Measurements from ENCODE around the gene MCTP1.
"Not testable (repeated sequence)": the region's sequence is repeated elsewhere in the genome, so short reads cannot be mapped to it uniquely, and the experiment has no call there.

MCTP1 gene

DNA sequence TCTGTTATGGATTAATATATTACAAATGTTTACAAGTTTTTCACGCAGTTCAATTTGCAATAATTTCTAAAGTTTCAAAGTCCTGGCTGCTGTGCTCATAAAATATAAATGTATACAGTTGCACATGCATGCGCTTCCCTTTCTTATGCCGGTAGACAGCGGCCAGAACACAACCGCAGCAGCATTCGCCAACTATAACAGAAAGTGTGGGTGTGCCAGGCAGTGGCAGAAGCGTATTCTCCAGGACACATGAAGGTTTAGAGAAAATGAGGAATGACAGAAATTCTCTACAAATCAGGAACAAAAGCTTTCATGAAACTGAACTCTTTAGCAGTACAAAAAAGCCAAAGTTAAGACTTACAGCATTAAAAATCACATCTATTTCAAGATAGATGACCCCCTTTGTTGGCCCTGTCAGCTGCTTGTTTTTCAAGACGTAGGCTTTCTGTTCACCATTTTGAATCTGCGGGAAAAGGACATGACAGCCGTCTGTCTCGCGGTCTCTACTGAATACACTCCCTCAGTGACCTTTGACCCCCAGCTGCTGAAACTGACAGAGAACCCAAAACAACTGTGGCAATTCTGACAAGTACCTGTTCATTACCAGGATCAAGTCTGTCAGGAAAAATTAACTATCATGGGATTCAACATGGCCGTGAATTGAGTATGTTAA is 414.2 kb downstream of the MCTP1 start:
- no peak for DNase-seq (ENCODE audit: low spot score)

GRCh38 chr5:94869921-94870320 is 415.0 kb downstream of the MCTP1 start:
- DNase-seq (ENCODE audit: low spot score): no peak

- no peak for DNase-seq (ENCODE audit: low spot score)
These were observed 420.9 kb downstream of the MCTP1 start for GRCh38 chr5:94863951-94864350.

DNA sequence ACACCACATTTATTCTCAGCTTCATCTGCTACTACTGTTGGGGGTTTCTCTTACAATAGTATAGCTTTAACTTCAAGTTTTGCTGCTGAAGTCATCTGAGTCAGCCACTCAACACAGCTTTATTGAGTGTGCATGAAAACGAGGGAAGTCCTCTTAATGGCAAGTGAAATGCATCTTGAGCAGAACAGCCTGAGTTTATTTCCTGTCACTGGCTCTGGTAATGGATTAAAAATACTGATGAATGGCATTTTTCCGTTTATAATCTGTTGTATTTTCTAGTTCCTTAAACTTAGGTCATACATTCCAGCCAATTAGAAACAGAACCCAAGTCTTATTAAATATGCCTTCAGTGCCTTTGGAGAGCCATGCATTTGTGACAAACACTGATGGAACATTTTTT is 427.8 kb downstream of the MCTP1 start:
- DNase-seq (ENCODE audit: low spot score): no peak

GRCh38 chr5:94856257-94856800 is 428.6 kb downstream of the MCTP1 start:
- no peak for DNase-seq (ENCODE audit: low spot score)

GRCh38 chr5:94855543-94855942 is 429.4 kb downstream of the MCTP1 start:
- DNase-seq (ENCODE audit: low spot score): no peak

DNA sequence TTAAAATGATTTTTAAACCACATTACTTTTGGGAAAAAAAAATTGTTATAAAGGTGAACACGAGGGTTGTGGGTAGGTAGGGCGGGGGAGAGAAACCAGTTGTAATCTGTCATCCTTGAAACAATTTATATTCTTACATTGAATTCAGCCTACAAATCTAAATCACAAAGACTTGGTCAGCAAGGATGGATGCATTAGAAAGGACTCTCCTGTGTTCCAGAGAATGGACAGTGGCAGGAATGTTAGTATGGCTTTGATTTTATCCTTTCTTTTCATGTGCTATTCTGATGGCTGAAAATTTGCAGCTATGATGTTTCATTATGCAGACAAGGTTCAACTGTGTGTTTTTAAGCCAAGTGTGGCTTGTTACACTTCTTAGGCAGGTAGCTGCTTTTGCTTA is 431.8 kb downstream of the MCTP1 start:
- no peak for DNase-seq (ENCODE audit: low spot score)

GRCh38 chr5:94850960-94851359 is 433.9 kb downstream of the MCTP1 start:
- DNase-seq (ENCODE audit: low spot score): no peak

- peak; percentile 45 for DNase-seq (ENCODE audit: low spot score)
These were observed 434.8 kb downstream of the MCTP1 start for GRCh38 chr5:94849821-94850736.

- DNase-seq (ENCODE audit: low spot score): no peak
These were observed 435.6 kb downstream of the MCTP1 start for GRCh38 chr5:94849324-94849723.

DNA sequence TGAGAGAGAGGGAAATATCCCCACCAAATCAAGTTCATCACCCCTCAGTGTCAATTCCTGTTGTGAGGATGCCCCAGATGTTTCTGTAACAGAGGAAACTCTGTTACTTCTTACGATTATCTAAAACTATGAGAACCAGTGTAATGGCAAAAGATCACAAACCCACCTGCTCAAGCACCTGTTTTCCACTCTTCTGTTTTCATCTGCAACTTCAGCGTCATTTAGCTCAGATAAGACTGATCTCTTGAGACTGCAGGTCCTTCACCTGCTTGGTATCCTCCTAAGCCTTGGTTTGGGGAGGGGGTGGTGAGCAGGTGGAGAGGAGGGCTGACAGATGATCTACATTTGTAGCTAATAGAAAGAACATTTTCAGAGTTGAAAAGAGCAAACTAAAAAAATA is 437.2 kb downstream of the MCTP1 start:
- no peak for DNase-seq (ENCODE audit: low spot score)

- no peak for DNase-seq (ENCODE audit: low spot score)
These were observed 437.9 kb downstream of the MCTP1 start for GRCh38 chr5:94847019-94847418.

- DNase-seq (ENCODE audit: low spot score): not testable (repeated sequence)
These were observed 439.2 kb downstream of the MCTP1 start for GRCh38 chr5:94845696-94846095.

DNA sequence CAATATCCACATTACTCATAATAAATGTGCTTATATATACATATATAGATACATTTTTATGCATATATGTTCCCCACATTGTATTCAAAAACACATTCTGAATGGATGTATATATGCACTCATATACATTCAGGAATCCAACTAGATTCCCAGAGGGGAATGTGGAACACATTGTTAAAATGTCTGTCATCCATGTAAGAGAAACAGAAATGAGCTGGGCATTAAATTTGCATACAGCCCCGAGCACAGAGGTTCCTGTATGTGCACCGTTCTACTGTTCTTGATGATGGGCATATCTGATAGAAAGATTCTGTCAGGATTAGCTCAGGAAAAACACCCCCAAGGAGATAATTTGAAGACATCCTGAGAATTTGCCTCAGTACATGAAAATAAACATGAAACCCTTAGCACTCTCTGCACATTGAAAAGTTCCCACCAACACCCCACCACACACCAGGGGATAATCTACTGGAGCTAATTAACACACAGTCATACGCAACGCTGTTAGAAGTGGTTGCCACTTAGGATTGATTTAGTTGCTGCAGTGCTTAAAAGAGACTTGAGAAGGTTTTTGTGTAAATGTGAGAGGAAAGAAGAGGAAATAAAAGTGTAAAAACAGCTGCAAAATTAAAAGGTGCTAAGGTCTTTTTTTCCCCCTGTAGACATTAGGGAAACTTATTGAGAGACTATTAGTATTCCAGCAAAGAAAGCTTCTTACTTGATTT is 443.1 kb downstream of the MCTP1 start:
- DNase-seq (ENCODE audit: low spot score): no peak

DNA sequence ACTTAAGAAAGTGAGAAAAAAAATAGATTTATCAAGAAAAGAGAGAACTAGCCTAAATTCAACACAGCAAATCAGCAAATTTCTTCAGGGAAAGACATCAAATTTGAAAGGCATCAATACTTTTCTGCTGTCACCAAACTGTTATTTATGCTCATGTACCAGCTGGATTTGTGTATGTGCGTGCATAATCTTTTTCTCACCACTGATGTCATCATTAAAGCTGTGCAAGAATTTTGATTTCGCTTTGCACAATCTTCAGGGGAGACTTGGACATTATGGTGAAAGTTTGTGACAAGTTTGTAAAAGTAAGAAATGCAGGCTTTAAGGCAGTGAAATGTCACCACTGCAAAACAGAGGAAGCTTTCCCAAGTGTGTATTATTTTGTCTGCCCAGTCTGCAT is 451.0 kb downstream of the MCTP1 start:
- DNase-seq (ENCODE audit: low spot score): no peak

DNA sequence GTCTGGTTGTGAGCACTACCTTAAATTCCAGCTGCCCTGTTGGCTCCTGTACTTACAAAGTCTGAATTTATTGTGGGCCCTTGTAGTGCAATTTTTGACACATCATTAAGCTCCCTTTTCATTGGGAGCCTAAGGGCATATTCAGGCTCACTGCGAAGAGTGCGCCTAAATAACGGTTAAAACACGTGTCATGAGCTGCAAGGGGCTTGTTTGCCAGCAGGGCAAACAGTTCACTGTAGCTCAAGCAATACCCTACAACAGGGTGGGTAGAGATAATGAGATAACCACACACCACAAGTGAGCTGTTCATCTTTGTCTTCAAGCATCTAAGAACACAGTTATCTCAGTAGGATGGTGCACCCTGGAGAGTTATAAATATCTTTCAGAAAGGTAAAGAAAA is 452.2 kb downstream of the MCTP1 start:
- DNase-seq (ENCODE audit: low spot score): no peak

GRCh38 chr5:94830520-94830919 is 454.4 kb downstream of the MCTP1 start:
- peak; percentile 17 for DNase-seq (ENCODE audit: low spot score)

DNA sequence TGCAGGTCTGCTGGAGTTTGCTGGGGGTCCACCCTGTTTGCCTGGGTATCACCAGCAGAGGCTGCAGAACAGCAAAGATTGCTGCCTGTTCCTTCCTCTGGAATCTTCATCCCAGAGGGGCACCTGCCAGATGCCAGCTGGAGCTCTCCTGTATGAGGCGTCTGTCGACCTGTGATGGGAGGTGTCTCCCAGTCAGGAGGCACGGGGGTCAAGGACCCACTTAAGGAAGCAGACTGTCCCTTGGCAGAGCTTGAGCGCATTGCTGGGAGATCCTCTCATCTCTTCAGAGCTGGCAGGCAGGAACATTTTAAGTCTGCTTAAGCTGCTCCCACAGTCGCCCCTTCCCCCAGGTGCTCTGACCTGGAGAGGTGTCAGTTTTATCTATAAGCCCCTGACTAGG is 456.7 kb downstream of the MCTP1 start:
- DNase-seq (ENCODE audit: low spot score): not testable (repeated sequence)

GRCh38 chr5:94820488-94820887 is 464.4 kb downstream of the MCTP1 start:
- DNase-seq (ENCODE audit: low spot score): no peak

- DNase-seq (ENCODE audit: low spot score): no peak
These were observed 466.0 kb downstream of the MCTP1 start for GRCh38 chr5:94818904-94819303.

GRCh38 chr5:94815313-94816039 is 469.4 kb downstream of the MCTP1 start:
- no peak for DNase-seq (ENCODE audit: low spot score)

GRCh38 chr5:94812232-94812631 is 472.7 kb downstream of the MCTP1 start:
- no peak for DNase-seq (ENCODE audit: low spot score)
